Measurements from ENCODE around the gene KCNIP1.

The KCNIP1 gene

DNA sequence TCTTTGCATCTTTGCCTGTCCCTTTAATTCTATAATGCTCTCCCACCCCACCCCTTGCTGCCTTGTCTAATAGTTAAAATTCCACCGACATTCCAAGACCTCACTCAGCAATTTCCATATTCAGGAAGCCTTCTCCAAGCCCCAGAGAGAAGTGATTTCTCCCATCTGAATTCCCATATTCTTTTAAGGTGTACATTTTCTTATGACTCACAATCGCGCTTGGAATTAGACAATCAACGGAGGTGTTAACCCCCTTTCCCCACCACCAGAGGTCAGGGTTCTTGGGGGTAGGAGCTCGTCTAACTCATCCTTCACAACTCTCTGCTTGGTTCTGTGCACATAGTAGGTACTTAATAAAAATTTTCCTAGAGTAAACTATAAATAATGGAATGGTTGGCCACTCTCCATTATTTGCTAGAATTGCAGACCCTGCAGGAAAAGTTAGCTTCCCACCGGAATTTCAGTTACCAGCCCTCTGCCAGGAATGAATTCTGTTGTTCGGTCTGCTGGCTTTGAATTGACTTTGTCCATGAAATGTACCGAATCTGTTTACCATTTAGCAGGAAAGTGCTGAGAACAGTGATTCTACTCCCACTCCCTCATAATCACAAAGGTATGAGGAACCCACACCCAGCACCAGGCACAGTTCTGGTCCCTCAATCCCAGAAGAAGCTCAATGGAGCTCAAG, 5.0 kb downstream of the KCNIP1 start:
- no peak for DNase-seq (ENCODE audit: low read depth in 2 of 2)

DNA sequence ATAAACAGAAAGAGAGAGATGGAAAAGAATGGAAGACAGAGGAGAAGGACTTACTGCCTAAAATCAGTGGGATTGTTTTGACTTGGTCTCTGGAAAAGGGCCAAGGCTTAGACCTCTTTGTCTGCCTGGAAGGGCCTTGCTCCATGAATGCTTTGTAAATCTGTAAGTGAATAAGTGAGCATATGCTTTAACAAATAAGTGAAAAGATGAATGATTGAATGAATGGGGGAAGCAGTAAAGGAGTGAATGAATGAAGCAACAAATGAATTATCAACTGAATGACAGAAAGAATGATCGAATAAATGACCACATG, 5.5 kb downstream of the KCNIP1 start:
- no peak for DNase-seq (ENCODE audit: low read depth in 2 of 2)

DNA sequence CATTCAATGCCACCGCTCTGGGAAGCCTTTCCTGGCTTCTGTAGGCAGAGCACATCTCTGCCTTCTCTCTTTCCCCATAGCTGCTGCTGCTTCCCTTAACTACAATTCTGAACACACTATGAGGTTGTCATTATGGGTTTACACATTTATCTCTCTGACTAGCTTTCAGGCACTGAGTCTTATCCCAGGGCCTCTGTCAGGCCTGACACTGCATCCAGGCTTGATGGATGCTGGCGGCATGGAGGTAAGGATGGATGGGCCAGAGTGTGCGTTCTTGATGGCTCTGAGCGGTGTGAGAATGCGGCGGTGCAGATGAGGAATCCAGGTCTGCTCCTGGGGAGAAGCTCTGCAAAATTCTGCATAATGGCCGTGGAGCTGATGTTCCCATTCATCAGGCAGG, 6.3 kb downstream of the KCNIP1 start:
- DNase-seq (ENCODE audit: low read depth in 2 of 2) = no peak

DNA sequence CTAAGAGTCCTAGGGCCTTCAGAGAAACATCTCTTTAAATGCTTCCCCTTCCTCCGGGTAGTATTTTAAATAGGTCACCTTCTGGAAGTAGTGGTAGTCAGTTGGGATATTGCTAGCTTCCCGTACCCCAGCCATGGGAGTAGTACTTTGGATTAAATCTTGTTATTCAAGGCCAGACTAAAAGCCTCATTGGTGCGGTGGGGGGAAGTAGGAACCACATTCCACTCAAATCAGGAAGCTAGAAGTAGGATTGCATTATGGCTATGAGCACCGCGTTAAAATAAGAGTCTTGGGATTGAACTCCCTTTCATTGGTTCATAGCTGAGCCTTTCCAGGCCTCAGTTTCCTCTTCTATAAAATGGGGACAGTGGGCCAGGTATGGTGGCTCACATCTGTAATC, 6.7 kb downstream of the KCNIP1 start:
- no peak for DNase-seq (ENCODE audit: low read depth in 2 of 2)

DNA sequence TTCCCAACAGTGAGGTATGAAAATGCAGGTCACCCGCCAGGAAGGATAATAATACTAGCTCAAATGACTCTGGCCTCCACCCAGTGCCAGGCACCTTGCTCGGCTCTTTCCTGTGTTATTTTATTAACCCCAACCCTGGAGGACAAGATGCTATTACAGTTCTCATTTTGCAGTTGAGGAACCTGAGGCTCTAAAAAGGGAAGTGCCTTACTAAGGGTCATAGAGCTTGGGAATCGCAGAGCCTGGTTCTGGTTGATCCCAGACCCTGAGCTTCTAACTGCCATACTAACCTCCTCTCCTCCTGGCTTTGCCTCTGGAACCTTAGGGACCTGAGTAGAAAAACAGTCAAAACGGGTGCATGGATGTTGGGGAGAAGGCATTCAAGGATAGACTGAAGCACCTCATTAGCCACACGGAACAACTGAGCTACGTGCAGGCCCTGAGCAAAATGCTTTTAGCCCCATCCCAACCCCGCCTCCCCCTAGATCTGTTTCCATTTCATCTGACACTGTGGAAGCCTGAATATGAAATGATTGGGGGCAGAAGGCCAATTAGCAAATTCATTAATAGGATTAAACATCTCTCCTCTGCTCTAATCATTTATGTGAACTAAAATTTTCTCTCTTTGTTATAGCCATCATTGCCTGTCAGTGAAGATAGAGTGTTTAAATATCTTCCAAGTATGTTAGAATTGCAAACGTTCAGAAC, 7.9 kb downstream of the KCNIP1 start:
- no peak for DNase-seq (ENCODE audit: low read depth in 2 of 2)

GRCh38 chr5:170513856-170514525, 10.2 kb downstream of the KCNIP1 start:
- no peak for DNase-seq (ENCODE audit: low read depth in 2 of 2)

GRCh38 chr5:170517411-170517810, 13.6 kb downstream of the KCNIP1 start:
- no peak for DNase-seq (ENCODE audit: low read depth in 2 of 2)

DNA sequence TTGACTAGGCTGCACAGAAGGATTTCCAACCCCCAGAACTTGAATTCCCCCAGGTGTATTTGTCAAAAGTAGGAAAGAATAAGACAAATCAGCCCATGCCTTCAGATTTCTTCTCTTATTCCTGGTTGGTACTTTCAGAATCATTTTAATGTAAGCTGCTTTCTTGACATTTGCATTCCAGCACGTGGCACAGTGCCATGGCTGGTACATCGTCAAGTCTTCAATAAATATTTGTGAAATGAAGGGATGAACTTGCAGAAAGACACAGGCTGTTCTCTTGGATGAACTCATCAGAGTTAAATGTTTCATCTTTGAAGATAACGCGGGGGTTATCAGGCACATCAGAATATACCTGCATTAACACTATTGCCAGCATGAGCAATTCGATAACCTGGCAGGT, 14.5 kb downstream of the KCNIP1 start:
- DNase-seq (ENCODE audit: low read depth in 2 of 2) = no peak

DNA sequence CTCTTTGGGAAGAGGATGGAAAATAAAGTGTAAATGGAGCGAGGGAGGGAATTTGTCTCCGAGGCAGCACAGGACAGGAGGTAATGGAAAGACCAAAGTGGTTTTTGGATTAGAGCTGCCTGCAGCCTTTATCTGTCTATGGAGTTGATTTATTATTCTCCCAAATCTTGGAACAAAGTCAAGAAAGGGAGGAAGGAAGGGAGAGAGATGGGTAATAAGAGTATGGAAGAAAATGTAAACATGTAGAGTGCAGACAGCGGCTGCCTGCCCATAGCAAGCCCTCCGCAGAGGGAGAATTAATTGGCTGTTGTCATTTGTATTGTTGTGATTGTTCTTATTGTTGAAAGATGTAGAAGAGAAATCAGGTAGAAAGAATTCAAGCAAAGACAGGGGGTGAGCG, 15.7 kb downstream of the KCNIP1 start:
- DNase-seq (ENCODE audit: low read depth in 2 of 2) = no peak

- no peak for DNase-seq (ENCODE audit: low read depth in 2 of 2)
These were observed 16.6 kb downstream of the KCNIP1 start for GRCh38 chr5:170520372-170520771.

- DNase-seq (ENCODE audit: low read depth in 2 of 2) = no peak
These were observed 18.7 kb downstream of the KCNIP1 start for GRCh38 chr5:170522211-170523141.

DNA sequence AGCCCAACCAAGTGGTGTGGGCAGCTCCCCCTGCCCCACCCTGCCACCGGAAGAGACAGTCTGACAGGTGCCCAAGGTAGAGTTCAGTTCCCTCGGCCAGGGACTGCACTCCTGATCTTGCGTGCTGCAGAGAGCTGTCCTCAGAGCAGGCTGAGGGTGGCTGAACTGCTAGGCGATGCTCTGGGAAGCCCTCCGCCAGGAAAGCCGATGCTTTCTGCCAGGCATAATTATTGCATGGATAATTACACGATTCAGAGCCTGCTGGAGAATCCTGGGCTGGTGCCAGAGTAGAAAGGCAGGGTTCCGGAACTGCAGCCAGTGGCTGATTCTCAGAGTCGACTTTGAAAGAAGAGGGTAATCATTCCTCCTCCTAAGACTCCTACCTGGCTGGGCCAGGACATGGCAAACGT, 19.3 kb downstream of the KCNIP1 start:
- no peak for DNase-seq (ENCODE audit: low read depth in 2 of 2)

DNA sequence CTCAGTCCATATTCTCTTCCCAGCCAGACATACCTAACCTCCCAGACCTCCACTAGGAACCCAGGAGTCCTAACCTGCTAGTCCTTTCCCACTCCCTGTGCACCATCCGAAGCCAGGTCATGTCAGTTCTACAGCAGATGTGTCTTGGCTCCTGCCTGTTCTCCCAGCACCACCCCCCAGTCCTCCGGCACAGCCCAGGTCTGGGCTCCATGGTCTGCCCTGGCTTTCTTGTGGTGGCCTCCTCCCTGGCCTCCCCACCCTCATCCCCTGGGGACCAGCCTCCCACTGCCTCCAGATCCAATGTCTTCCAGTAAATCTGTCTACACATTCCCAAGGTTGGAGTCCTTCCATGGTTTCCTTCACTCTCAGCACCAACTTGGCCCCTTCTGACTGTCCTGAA, 20.0 kb downstream of the KCNIP1 start:
- no peak for DNase-seq (ENCODE audit: low read depth in 2 of 2)

GRCh38 chr5:170524576-170524975, 20.8 kb downstream of the KCNIP1 start:
- DNase-seq (ENCODE audit: low read depth in 2 of 2) = no peak

DNA sequence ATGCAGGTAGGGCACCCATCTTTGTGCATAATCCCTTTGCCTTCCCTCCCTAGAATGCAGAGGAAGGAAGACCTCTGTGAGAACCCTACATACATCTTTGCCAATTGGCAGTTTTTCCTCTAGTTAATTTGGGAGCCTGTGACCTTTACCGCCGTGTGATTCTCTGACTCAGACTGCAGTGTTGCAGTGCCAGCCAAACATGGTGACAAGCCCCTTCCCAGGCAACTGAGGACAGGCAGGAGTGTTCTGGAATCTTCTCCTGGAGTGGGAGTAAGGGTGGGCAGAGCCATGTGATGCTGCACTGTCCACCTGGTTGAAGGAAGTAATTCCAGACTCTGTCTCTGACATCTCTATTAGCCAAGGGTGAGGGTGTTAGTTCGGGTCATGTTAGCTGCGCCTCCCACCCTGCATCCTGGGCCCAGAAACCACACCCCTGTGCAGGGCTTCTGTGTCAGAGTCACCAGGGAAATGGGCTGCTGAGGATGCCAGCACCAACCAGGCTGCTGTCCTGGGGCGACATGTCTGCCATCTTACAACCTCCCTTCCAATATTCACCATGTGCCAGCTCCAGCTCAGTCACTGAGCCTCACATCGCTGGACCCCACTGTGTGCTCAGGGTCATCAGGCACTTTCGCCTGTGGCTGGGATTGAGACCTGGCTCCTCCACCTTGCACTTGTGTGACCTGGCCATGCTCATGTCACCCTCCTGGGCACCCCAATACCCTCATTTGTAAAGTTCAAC, 21.8 kb downstream of the KCNIP1 start:
- DNase-seq (ENCODE audit: low read depth in 2 of 2) = no peak

GRCh38 chr5:170527991-170528390, 24.2 kb downstream of the KCNIP1 start:
- no peak for DNase-seq (ENCODE audit: low read depth in 2 of 2)

DNA sequence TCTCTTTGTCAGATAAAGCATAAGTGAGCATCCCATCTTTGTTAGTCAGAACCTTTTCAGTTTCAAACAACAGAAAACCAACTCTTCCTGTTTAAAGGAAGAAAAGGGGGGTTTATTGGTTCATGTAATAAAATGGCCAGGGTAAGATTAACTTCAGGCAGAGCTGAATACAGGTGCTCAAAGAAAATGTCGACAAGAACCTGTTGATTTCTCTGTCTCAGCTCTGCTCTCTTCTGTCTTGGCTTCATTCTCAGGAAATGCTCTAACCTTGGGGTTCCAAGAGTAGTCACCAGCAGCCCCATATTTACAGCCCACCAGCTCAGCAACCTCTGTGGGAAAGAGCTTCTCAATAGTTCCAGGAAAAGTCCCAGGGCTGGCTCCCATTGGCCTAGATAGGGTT, 25.2 kb downstream of the KCNIP1 start:
- no peak for DNase-seq (ENCODE audit: low read depth in 2 of 2)

DNA sequence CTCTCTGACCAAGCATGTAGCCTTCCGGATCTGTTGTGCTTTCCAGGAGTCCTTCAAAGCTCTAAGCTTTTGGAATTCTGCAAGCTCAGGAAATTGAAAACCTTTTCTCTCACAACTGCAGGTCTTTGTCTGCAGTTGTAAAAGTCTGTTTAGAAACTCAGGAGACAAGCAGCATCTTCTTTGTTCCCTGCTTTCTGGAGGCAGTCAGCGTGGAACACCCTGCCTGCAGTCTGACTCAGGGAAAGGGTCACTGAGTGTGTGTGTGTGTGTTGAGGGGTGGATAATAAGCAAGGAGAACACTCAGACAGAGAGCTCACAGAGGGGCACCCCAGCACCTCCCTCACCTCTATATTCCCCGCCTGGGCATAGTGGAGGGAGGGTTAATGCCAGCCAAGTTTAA, 29.1 kb downstream of the KCNIP1 start:
- DNase-seq (ENCODE audit: low read depth in 2 of 2) = no peak

DNA sequence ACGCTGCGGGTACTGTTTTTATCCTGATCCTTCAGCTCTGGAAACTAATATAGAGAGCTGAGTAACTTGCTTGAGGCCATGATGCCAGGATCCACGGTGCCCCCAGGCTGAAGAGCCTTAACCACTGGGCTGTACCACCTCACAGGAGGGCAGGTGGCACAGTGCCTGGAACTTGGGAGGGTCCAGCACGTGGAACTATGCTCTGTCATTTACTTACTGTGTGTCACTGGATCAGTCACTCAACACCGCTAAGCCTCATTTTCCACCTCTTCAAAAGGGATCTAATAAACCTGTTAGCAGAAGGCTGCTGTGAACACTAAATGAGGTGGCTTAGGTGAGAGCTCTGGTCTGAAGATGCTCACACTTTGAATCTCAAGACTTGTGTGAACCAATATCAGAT, 29.6 kb downstream of the KCNIP1 start:
- DNase-seq (ENCODE audit: low read depth in 2 of 2) = no peak

GRCh38 chr5:170534177-170534576, 30.4 kb downstream of the KCNIP1 start:
- no peak for DNase-seq (ENCODE audit: low read depth in 2 of 2)

DNA sequence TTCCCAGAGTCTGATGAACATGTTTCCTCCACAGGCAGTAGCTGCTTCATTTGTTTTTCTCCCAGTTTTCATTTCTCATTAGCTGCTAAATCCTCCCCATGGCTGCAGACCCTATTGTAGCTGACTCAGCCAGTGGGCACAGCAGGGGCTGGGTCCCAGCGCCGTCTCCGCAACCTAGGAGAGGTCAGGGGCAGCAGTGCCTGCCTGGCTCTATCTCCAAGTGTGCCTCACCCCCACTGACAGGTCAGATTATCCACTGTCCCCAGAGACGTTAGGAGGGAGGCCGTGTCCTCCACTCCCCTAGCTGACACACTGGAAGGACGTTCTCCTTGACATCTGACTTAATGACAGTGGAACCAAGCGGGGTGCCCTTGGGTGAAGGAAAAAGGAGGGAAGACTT, 31.1 kb downstream of the KCNIP1 start:
- no peak for DNase-seq (ENCODE audit: low read depth in 2 of 2)

- no peak for DNase-seq (ENCODE audit: low read depth in 2 of 2)
These were observed 32.7 kb downstream of the KCNIP1 start for GRCh38 chr5:170536525-170536924.
